ENCODE measurements around the gene EFHC2.
"Not testable (repeated sequence)": the region's sequence is repeated elsewhere in the genome, so short reads cannot be mapped to it uniquely, and the experiment has no call there.

EFHC2 gene

DNA sequence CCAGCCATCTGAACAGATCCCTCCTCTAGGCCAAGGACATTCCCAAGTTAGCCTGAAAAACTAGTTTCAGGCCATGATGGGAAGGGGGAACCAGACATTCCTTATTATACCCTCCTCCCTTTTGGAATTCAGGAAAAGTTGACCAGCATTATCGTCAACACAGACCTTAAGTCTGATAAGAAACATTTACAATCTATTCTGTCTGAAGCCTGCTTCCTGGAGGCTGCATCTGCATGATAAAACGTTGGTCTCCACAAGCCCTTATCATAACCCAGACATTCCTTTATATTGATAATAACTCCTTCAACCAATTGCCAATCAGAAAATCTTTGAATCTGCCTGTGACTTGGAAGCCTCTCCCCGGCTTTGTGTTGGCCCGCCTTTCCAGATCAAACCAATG, 44.3 kb downstream of the EFHC2 start:
- no peak for DNase-seq (ENCODE audit: low read depth)

DNA sequence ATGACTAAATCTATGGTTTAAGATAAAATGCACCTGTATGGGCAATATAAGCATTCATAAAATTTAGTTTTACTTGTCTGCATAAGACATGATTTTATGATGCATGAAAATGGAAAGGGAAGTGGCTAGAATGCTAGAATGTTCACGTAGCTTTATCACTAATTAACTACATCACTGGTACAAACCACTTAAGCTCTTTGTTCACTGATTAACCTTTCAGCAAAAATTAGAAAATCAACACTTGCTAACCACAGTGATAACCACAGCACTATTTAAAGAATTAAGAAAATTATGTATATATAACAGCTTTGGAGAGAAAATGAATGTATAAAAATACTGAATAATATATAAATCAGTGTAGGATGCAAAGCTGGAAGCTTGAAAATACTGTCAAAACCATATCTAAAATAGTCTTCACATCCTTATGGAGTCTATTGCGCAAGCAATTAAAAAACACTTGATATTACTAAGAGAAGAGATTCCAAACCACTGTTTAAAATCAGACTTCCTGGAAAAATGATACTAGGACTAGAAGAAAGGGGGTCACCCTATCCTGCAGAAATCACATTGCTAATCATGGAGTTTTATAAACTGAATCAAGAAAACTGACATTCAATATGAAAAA, 51.9 kb downstream of the EFHC2 start:
- no peak for DNase-seq (ENCODE audit: low read depth)

DNA sequence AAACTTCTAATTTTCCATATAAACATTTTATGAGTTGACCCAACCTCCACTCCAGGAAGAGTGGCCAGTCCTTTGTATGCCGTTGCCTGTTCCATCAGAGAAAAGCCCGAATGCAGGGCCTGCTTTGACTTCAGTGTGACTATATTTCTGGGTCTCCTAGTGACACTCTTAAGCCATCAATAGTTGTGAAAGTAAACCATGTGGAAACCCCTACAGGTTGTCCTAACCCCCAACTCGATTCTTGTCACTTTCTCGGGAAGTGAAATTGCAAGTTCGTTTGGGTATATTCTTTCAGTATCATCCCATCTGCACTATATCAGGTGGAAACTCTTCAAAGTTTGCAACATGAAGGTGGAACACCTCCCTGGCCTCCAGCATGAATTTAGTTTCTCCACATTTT, 52.8 kb downstream of the EFHC2 start:
- DNase-seq (ENCODE audit: low read depth), result no peak

DNA sequence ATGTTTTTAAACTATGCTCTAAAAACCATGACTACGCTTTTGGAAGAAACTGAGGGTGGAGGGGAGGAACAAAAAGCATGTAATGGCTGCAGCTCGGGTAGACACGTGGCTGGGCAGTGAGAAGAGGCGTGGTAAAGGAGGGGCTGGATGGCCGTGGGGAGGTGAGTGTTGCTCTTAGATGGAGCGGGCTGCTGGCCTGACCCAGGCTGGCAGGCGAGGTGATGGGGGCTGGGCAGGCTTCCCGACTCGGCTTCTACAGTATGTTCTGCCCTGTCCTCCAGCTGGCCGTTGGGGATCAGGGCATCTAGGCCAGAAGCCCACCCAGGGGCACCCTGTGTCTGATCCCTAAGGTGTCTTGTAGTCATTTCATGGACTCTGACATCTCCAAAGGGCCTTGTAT, 60.7 kb downstream of the EFHC2 start:
- no peak for DNase-seq (ENCODE audit: low read depth)

DNA sequence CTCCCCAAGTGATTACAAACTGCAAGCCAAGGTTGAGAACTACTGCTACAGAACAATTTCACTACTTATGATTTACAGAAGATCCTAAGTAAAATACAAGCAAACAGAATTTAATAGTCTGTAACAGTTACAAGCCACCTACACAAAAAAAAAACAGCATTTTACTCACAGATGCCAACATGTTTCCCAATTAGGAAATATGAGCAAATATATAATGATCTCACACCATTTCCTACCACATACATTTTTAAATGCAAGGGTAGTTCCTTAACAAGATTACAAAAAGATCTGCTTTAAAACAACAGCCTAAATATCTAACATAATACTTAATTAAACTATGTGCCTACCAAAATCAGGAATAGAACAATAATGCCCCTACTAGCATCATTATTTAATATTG, 63.4 kb downstream of the EFHC2 start:
- DNase-seq (ENCODE audit: low read depth), result no peak

DNA sequence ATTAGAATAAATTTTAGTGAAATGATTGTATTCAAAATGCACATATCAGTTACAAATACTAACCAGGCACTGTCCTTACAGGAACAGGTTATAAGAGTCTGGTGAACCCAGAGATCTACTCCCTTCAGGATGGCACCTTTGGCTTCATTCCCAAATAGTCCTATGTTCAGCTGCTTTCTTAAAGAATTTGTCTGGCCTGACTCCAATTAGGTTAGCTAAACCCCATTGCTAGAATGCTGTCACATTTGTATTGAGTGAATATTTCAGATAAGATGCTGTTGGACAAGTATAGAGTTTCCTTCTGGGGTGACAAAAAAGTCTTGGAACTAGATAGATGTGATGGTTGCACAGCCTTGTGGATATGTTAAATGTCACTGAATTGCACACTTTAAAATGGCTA, 69.4 kb downstream of the EFHC2 start:
- DNase-seq (ENCODE audit: low read depth), result no peak

DNA sequence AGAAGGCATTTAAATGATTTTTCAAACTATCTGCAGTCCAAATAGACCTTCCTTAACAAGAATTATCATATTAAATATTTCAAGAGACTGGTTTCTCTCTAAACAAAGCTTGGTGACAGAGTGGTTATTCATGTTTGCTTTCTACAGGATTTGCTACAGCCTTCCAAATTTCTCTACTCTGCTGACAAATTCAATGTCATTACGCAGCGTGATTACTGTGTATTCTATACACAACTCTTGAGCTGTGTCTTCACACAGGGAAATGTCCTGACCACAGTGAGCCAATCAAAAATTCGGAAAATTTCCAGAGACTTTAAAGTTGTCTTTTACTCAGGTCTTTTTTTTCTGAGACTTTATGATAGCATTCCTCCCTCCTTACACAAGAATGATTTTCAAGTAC, 75.6 kb downstream of the EFHC2 start:
- DNase-seq (ENCODE audit: low read depth), result no peak

DNA sequence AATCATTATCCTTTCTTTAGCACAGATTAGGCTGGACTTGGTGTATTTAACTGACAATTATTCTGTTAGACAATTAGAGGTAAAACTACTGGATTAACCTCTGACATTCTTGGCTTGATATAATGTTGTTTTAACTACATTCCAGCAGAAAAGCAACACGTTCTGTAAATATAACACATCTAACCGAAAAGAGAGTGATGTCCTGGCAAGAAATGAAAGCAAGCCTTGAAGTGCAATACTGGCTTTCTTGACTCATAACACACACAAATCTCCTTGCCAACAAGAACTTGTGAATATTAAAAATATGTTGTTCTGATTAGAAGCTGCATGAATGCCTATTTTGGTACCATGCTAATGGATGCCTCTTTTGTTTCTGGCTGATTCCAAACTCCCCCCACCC, 76.4 kb downstream of the EFHC2 start:
- peak; percentile 5 for DNase-seq (ENCODE audit: low read depth)

DNA sequence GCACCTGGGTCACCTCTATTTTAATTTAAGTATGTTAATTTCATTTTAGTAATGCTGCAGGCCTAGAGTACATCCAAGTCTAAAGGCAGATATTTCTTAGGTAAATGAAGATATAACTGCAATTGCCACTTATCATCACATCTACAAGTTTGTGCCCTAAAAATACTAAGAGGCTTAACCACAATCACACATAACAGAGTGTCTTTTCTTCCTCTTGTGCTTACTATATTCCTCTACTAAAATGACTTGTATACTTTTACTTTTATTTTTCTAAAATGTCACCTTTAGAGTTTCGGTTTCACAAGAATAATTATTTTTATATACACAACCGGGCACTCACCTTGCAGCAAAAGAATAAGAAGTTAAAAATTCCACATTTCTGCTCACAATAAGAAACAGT, 77.9 kb downstream of the EFHC2 start:
- DNase-seq (ENCODE audit: low read depth), result no peak

DNA sequence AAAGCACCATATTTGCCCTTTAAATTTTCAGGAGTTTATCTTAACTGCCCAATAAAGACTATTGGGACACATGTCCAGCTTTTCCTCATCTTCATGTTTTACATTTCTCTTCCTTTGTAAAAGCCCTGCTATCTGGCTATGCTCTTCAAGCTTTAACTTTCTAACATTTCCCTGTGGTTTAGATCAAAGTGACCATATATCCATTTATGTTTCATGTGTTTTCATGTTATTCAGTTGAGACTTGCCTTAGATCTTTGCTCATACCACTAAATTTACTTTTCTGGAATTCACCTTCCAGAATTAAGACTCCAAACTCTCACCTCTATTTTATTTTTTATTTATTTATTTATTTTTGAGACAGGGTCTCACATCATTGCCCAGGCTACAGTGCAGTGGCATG, 78.5 kb downstream of the EFHC2 start:
- DNase-seq (ENCODE audit: low read depth), result no peak

DNA sequence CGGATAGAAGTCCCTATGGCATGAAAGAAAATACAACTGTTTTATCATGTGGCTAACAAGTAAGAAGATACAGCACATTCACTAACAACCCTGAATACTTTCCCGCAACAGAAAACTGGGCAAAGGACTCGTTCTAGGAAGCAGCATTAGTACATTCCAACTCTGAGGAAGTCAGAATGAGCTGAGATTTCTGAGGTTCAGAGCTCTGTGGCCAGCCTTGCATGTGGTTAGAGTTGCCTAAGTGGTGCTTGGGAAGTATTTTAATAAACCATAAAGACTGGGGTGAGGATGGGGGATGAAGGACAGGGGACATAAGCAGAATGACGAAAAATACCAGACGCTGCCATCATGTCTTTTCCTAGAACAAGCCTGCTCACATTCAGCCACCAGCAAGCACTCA, 82.2 kb downstream of the EFHC2 start:
- no peak for DNase-seq (ENCODE audit: low read depth)

DNA sequence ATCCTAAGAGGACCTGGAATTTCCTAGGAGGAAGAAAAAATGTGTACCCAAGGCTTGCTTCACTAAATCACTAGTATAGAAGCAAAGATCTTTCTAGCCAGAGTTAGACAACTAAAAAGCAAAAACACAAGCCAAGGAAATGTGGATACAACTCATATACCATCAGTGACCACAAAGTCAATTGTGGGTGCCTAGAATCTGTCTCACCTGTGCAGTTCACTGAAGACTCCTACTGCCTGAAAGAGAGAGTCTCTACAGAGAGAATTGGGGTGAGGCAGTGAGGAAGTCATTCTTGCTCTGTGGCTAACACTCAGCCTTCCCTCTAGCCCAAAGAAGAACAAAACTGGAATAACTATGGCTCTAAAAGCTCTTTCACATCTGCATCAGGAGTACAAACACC, 82.9 kb downstream of the EFHC2 start:
- no peak for DNase-seq (ENCODE audit: low read depth)

DNA sequence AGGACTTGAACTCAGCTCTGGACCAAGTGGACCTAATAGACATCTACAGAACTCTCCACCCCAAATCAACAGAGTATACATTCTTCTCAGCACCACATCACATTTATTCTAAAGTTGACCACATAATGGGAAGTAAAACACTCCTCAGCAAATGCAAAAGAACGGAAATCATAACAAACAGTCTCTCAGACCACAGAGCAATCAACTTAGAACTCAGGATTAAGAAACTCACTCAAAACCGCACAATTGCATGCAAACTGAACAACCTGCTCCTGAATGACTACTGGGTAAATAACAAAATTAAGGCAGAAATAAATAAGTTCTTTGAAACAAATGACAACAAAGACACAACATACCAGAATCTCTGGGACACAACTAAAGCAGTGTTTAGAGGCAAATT, 87.7 kb downstream of the EFHC2 start:
- DNase-seq (ENCODE audit: low read depth), result not testable (repeated sequence)

DNA sequence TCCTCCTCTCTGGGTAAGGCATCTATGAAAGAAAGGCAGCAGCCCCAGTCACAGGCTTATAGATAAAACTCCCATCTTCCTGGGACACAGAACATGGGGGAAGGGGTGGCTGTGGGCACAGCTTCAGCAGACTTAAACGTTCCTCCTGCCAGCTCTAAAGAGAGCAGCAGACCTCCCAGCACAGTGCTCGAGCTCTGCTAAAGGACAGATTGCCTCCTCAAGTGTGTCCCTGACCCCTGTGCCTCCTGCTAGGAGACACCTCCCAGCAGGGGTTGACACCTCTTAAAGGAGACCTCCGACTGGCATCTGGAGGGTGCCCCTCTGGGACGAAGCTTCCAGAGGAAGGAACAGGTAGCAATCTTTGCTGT, 89.9 kb downstream of the EFHC2 start:
- no peak for DNase-seq (ENCODE audit: low read depth)

DNA sequence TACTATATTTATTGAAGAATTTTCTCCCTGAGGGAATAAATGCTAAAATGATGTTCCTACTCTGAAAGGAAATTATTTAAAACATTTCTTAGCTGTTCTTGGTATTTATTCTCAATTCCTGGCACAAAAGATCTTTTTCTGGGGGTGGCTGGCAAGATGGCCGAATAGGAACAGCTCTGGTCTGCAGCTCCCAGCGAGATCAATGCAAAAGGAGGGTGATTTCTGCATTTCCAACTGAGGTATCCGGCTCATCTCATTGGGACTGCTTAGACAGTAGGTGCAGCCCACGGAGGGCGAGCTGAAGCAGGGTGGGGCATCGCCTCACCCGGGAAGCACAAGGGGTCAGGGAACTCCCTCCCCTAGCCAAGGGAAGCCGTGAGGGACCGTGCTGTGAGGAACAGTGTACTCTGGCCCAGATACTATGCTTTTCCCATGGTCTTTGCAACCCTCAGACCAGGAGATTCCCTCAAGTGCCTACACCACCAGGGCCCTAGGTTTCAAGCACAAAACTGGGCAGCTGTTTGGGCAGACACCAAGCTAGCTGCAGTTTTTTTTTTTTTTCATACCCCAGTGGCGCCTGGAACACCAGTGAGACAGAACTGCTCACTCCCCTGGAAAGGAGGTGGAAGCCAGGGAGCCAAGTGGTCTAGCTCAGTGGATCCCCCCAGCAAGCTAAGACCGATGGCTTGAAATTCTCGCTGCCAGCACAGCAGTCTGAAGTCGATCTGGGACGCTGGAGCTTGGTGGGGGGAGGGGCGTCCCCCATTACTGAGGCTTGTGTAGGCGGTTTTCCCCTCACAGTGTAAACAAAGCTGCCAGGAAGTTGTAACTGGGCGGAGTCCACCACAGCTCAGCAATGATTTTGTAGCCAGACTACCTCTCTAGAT, 90.5 kb downstream of the EFHC2 start:
- peak; percentile 35 for DNase-seq (ENCODE audit: low read depth)

DNA sequence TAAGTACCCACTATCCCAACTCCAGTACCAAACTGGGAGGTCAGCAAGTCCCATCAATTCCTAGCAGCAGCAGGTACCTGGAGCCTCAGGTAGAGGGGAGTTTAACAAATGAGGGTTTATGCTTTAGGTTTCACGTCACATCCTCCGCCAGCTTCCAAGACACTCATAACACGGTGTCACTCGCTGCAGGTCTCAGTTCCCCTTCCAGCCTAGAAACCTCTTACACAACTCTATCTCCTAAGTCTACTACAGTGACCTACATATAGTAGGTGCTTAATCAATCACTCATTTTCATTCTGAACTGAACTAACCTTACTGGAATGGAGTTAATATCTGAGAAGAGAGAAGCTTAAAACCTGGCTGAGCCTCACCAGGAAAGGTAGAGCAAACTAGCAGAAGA, 96.0 kb downstream of the EFHC2 start:
- no peak for DNase-seq (ENCODE audit: low read depth)

DNA sequence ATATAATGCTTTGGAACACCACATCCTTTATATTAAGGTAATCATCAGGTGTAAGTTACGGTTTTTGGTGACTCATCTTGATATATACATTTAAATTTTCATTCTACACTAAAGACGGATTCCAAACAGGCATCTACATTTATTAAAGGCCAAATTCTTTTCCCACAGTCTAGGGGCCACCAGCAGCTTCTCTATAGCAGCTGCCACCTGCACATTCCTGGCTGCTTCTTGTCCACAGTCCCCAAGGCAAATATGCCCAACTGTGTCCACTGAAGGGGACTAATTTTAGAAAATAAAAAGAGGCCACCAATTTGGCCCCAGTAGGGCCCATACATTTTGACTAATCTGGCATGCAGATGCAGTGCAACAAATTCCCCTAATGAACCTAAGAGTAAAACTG, 96.6 kb downstream of the EFHC2 start:
- DNase-seq (ENCODE audit: low read depth), result no peak

DNA sequence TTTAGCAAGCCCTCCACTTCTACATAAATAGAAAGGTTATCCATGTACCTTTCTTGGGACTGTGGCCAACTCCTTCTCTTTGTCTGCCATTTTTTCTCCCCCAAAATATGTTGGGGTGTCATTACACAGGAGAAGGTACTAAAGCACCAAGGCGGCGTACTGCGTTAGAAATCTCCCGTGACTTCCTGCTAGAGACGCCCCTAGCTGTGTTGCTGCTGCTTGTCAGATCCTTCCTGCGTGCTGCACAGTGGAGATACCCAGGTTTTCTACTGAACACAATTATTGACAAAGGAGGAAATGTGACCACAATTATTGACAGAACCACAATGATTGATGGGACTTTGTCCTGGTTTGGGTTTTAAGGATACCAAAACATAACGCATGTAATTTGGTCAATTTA, 97.7 kb downstream of the EFHC2 start:
- DNase-seq (ENCODE audit: low read depth), result no peak

DNA sequence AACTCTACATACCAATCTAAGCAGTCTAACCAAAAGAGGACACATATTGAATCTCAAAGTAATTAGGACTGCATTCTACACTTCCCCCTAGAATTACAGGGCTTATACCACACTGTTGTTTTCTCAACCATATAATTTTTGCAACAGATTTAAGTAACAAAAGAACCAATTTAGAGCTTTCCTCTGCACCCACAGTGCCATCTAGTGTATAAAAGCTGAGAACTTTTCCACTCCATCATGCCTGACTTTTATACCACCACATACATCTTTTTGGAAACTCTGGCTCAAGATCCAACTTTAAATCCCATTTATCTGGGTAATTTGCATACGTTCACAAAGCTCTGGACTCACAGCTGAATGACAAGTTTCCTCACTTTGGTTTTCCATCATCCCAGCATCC, 99.5 kb downstream of the EFHC2 start:
- DNase-seq (ENCODE audit: low read depth), result peak; percentile 42

DNA sequence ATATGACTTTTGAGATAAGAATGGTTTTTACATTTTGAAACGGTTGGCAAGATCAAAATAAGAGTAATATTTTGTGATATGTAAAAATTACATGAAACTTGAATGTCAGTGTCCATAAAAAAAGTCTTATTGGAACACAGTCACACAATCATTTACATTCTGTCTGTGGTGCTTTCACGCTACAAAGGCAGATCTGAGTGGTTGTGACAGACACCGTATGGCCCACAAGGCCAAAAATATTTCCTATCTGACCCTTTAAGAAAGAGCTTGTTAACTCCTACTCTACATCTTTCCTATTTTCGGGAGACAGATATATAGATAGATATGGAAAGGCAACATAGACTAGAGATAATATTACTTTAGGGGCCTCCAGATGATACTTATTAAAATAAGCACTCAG, 101.9 kb downstream of the EFHC2 start:
- no peak for DNase-seq (ENCODE audit: low read depth)

DNA sequence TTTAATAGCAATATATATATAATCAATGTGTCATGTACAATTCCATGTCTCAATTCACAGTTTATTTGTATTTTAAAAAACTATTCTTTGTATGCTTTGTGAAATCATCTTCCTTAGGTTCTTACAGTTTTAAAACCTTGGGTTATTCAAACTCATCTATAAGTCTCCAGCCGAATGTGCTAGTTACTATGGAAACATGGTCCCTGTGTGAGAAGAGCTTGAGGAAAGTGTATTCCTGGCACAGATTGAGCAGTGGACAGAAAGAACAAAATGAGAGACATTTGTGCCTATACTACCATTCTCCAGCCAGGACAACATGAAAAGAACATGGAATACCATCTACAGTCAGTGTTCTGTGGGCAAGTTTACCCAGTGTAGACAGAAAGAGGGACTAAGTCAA, 103.4 kb downstream of the EFHC2 start:
- DNase-seq (ENCODE audit: low read depth), result no peak

DNA sequence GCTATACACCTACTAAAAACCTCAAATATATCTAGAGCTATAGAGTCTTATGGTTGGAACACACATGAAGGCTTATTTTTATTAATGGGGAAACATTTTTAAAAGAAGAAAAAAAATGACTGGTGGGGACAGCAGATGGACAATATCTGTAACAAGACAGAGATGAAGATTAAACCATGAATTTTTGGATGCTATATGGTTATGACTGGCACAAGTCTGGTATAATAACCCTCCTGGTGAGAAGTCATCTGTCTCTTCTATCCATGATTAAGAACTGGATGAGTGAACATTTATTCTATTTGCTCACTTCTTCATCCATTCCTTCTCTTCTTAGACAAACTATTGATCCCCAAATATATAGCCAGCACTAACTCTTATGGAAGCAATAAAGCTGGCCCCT, 104.4 kb downstream of the EFHC2 start:
- no peak for DNase-seq (ENCODE audit: low read depth)

DNA sequence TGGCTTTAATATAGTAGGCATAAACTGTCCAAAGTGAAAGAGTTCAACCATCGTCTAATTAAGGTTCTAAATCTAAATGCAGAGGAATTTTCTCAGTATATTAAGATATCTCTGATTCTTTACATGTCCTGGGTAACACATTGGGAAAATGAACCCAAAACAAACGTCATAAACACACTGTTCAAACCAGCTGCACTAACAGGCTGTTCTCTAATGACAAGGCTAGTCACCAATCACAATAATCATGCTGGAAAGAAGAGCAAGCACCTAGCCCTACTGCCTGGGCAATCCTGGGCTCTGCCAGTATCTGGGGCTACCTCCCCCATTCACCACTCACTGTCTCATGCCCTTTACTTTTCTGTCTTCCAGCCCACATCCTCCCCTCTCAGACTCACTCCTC, 107.9 kb downstream of the EFHC2 start:
- no peak for DNase-seq (ENCODE audit: low read depth)

DNA sequence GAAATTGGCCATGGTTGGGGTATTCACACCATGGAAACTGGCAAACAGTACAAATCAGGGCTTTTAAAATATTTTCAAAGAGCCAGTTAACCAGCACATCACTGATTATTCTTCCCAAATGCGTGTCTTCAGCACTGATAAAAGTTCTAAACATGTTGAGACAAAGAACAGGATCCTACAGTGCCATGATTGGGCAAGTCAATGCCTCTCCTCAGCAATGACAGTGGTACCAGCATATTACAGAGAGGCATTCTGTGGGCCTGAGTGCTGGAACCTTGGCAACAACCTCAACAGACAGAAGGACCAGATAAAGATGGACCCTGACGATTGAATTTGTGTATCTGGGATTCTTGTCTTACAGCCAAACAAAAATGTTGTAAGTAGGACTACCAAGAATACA, 108.9 kb downstream of the EFHC2 start:
- no peak for DNase-seq (ENCODE audit: low read depth)
